ENCODE results near the gene CDH11.

The CDH11 gene

DNA sequence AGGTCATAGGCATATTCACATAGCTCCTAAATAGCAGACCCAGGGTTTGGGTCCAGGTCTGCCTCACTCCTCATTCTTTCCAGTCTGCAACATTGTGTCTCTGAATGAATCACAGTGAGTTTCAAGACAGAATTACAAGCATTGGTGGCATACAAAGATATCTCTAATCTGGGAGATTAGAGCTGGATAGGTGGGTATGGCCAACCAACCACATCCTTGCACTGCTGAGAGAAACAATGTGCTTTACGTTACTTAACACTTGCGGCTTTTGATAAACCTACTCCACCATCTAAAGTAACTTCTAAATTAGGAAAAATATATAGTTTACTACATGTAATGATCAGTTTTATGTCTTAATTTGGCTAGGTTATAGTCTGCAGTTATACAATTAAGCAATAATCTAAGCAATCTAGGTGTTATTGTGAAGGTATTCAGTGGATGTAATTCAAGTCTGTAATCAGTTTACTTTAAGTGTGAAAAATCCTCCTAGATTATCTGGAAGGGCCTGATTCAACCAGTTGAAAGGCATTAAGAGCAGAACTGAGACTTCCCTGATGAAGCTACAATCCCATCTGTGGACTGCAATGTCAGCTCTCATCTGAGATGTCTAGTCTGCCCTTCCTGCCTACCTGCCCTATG lies 26.7 kb downstream of the CDH11 start:
- TF ChIP-seq ZBTB7A (IDR thresholded peaks at IDR 0.05; ENCODE audit: low read depth) (no peak), EP300 (IDR thresholded peaks at IDR 0.05; ENCODE audit: borderline replicate concordance) (no peak), RAD21 (IDR thresholded peaks at IDR 0.05; ENCODE audit: low read depth) (no peak), NFIC (IDR thresholded peaks at IDR 0.05) (no peak), FOXM1 (IDR thresholded peaks at IDR 0.05; ENCODE audit: borderline replicate concordance, low read depth) (no peak), EGR1 (IDR thresholded peaks at IDR 0.05) (no peak)
- TF ChIP-seq, protein P1, sequence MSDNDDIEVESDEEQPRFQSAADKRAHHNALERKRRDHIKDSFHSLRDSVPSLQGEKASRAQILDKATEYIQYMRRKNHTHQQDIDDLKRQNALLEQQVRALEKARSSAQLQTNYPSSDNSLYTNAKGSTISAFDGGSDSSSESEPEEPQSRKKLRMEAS (IDR thresholded peaks at IDR 0.05): no peak

DNA sequence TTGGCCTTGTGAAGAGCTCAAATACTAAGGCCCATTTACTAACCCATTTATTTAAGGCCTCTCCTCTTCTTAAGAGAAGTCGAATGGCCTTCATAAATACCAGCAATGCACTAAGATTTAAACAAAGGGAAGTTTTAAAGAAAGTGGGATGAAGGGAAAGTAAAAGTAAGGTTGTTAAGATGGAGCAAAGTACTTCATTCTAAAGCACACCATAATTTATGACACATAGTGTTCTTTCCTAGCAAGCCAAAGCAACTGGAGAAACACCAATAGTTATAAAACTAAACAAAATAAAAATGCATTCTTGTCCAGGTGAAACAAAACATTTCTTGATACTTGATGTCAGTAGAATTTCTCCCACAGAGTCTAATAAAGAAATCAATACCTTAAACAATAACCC lies 27.9 kb downstream of the CDH11 start:
- TF ChIP-seq ZBTB7A (IDR thresholded peaks at IDR 0.05; ENCODE audit: low read depth): no peak
- no peak for TF ChIP-seq YY1 (IDR thresholded peaks at IDR 0.05; ENCODE audit: low read depth)
- no peak for TF ChIP-seq TCF12 (IDR thresholded peaks at IDR 0.05; ENCODE audit: low read depth)
- no peak for TF ChIP-seq CREB1 (IDR thresholded peaks at IDR 0.05; ENCODE audit: low read depth)
- no peak for TF ChIP-seq EP300 (IDR thresholded peaks at IDR 0.05; ENCODE audit: borderline replicate concordance)
- TF ChIP-seq NFIC (IDR thresholded peaks at IDR 0.05): no peak
- no peak for TF ChIP-seq FOXM1 (IDR thresholded peaks at IDR 0.05; ENCODE audit: borderline replicate concordance, low read depth)
- no peak for TF ChIP-seq RAD21 (IDR thresholded peaks at IDR 0.05; ENCODE audit: low read depth)
- TF ChIP-seq, protein P1 (IDR thresholded peaks at IDR 0.05): no peak

DNA sequence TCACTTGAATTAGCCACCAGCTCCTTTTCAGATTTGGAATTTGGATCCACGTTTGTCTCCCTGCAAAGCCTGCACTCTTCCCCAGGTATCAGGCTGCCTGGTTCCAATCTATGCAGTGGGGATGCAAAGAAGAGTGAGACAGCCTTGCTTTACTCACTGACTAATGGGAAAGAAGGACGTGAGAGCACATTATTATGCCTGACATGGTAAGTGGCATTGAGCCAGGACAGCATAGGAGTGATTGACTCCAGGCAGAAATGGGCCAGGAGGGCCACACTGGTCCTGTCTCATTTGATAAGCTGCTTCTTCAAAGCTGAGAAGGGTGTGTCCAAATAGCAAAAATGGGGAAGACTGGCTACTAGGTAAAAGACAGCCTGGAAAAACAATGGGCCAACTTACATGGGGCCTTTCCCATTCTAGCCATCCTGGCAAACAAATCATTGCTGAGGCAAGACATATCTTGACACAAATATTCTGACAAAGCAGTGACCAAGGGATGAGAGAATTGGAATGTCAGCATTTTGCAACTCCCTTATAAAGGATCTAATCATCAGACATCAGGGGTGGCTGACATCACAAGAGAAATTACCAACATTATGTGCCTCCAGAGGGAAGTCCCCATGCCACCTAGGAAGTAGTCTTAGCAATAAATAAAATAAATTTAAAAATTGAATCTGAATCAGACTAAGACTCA lies 38.6 kb downstream of the CDH11 start:
- TF ChIP-seq EP300 (IDR thresholded peaks at IDR 0.05; ENCODE audit: borderline replicate concordance): no peak
- no peak for TF ChIP-seq TEAD4 (IDR thresholded peaks at IDR 0.05)
- no peak for TF ChIP-seq NFIC (IDR thresholded peaks at IDR 0.05)
- no peak for TF ChIP-seq ZBTB7A (IDR thresholded peaks at IDR 0.05; ENCODE audit: low read depth)
- TF ChIP-seq TCF12 (IDR thresholded peaks at IDR 0.05; ENCODE audit: low read depth): no peak
- TF ChIP-seq CREB1 (IDR thresholded peaks at IDR 0.05; ENCODE audit: low read depth): no peak
- no peak for TF ChIP-seq CEBPB (IDR thresholded peaks at IDR 0.05)
- TF ChIP-seq, protein P2, sequence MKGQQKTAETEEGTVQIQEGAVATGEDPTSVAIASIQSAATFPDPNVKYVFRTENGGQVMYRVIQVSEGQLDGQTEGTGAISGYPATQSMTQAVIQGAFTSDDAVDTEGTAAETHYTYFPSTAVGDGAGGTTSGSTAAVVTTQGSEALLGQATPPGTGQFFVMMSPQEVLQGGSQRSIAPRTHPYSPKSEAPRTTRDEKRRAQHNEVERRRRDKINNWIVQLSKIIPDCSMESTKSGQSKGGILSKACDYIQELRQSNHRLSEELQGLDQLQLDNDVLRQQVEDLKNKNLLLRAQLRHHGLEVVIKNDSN (IDR thresholded peaks at IDR 0.05): no peak
- no peak for TF ChIP-seq EGR1 (IDR thresholded peaks at IDR 0.05)

DNA sequence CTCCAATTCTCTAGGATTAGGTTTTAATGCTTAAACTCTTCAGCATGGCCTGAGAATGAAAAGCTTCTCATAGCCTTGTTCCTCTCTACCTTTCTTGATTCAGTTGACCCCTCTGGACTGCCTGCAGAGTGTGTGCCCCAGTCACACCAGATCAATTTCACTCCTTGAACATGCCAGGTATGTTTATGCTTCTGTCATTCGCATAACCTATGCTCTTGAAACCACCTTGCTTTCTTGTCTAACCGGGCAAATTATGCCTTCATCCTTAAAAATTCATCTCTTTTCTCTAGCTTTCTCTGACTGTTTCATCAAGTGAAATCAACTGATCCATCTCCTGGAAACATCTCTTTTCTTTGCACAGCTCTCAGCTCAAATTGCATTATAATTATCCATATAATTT lies 42.3 kb downstream of the CDH11 start:
- no peak for TF ChIP-seq ZBTB7A (IDR thresholded peaks at IDR 0.05; ENCODE audit: low read depth)
- no peak for TF ChIP-seq RAD21 (IDR thresholded peaks at IDR 0.05; ENCODE audit: low read depth)
- TF ChIP-seq FOXM1 (IDR thresholded peaks at IDR 0.05; ENCODE audit: borderline replicate concordance, low read depth): no peak
- TF ChIP-seq CREB1 (IDR thresholded peaks at IDR 0.05; ENCODE audit: low read depth): no peak

GRCh38 chr16:65077181-65077580 lies 44.7 kb downstream of the CDH11 start:
- TF ChIP-seq ZBTB7A (IDR thresholded peaks at IDR 0.05; ENCODE audit: low read depth) (no peak), CREB1 (IDR thresholded peaks at IDR 0.05; ENCODE audit: low read depth) (no peak), TAF1 (IDR thresholded peaks at IDR 0.05; ENCODE audit: low read depth) (no peak), NFIC (IDR thresholded peaks at IDR 0.05) (no peak), CEBPB (IDR thresholded peaks at IDR 0.05) (no peak), FOXM1 (IDR thresholded peaks at IDR 0.05; ENCODE audit: borderline replicate concordance, low read depth) (no peak), RAD21 (IDR thresholded peaks at IDR 0.05; ENCODE audit: low read depth) (no peak)
- TF ChIP-seq, protein P2 (IDR thresholded peaks at IDR 0.05): no peak
- TF ChIP-seq, protein P3, sequence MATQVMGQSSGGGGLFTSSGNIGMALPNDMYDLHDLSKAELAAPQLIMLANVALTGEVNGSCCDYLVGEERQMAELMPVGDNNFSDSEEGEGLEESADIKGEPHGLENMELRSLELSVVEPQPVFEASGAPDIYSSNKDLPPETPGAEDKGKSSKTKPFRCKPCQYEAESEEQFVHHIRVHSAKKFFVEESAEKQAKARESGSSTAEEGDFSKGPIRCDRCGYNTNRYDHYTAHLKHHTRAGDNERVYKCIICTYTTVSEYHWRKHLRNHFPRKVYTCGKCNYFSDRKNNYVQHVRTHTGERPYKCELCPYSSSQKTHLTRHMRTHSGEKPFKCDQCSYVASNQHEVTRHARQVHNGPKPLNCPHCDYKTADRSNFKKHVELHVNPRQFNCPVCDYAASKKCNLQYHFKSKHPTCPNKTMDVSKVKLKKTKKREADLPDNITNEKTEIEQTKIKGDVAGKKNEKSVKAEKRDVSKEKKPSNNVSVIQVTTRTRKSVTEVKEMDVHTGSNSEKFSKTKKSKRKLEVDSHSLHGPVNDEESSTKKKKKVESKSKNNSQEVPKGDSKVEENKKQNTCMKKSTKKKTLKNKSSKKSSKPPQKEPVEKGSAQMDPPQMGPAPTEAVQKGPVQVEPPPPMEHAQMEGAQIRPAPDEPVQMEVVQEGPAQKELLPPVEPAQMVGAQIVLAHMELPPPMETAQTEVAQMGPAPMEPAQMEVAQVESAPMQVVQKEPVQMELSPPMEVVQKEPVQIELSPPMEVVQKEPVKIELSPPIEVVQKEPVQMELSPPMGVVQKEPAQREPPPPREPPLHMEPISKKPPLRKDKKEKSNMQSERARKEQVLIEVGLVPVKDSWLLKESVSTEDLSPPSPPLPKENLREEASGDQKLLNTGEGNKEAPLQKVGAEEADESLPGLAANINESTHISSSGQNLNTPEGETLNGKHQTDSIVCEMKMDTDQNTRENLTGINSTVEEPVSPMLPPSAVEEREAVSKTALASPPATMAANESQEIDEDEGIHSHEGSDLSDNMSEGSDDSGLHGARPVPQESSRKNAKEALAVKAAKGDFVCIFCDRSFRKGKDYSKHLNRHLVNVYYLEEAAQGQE (IDR thresholded peaks at IDR 0.05; ENCODE audit: low read depth): no peak

DNA sequence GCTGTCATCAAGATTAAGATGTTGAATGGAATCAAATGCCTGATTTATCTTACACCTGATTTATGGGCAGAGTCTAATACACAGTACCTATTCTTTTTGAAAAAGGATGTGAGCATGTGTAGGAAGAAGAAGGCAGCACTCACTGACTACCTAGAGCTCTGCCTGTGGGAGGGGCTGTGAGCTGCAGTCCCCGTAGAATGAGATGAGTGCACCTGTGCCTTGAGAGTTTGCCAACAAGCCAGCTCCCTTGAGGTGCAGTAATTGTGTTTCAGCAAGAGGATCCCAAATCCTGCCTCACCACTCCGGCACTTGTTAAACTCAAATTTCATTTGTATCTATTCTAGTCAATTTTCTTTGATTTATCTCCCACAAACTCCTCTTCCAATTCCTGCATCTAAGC lies 46.0 kb downstream of the CDH11 start:
- no peak for TF ChIP-seq RAD21 (IDR thresholded peaks at IDR 0.05; ENCODE audit: low read depth)
- TF ChIP-seq TCF12 (IDR thresholded peaks at IDR 0.05; ENCODE audit: low read depth): no peak
- TF ChIP-seq EGR1 (IDR thresholded peaks at IDR 0.05): no peak
- no peak for TF ChIP-seq EP300 (IDR thresholded peaks at IDR 0.05; ENCODE audit: borderline replicate concordance)
- TF ChIP-seq, protein P1 (IDR thresholded peaks at IDR 0.05): no peak

DNA sequence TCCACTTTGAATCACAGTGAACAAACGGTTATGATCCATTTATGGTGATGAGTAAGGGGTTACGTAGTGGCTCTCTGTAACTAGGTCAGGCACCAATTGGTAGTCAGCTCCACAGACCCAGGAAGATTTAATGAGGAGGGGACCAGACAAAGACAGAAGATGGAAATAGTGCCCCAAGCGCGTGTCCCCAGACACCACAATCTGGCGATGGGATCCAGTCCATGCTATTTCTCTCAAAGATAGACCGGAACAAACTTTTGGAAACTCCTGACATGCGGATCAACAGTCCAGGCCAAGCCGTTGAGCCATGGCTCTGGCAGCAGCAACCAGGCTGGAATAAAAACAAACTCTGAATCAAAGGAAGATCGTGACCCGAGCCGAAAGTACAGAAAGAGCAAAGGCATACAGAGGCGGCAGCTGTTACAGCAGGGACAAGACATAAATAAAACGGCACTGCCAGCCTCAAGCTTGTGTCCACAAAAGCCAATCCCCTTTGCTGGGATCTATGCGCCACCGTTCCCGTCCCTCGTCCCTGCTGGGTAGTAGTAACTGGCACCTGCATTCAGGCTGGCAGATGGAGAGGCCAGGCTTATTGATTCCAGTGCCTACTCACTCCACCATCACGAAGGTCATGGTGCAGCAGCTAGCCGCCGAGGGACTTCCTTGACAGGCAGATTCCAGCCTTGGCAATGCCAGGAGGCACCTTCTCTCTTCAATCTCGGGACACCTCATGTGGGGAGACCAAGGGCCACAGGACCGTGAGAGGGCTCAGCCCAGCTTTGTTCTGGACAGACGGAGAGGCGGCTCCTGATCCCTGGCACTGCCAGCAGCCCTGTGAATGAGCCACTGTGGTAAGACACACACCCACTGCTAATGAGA lies 50.2 kb downstream of the CDH11 start:
- TF ChIP-seq, protein P3 (IDR thresholded peaks at IDR 0.05; ENCODE audit: low read depth): no peak
- TF ChIP-seq TEAD4 (IDR thresholded peaks at IDR 0.05) (no peak), CEBPB (IDR thresholded peaks at IDR 0.05) (no peak), CREB1 (IDR thresholded peaks at IDR 0.05; ENCODE audit: low read depth) (no peak), YY1 (IDR thresholded peaks at IDR 0.05; ENCODE audit: low read depth) (no peak), TAF1 (IDR thresholded peaks at IDR 0.05; ENCODE audit: low read depth) (no peak), ZBTB7A (IDR thresholded peaks at IDR 0.05; ENCODE audit: low read depth) (no peak), EP300 (IDR thresholded peaks at IDR 0.05; ENCODE audit: borderline replicate concordance) (no peak), TCF12 (IDR thresholded peaks at IDR 0.05; ENCODE audit: low read depth) (no peak), RAD21 (IDR thresholded peaks at IDR 0.05; ENCODE audit: low read depth) (no peak)
- TF ChIP-seq, protein P2 (IDR thresholded peaks at IDR 0.05): no peak

All from Ishikawa (cell line).